ENCODE results near the gene SLC16A10. TPM values are rescaled to one million over a fixed set of nuclear protein-coding genes. Genes with fewer than 3 reads are reported as not detected.

SLC16A10 gene
- total and polyA plus RNA-seq, 7 donors: under 0.01 to 1.2 (median 0.83) TPM

DNA sequence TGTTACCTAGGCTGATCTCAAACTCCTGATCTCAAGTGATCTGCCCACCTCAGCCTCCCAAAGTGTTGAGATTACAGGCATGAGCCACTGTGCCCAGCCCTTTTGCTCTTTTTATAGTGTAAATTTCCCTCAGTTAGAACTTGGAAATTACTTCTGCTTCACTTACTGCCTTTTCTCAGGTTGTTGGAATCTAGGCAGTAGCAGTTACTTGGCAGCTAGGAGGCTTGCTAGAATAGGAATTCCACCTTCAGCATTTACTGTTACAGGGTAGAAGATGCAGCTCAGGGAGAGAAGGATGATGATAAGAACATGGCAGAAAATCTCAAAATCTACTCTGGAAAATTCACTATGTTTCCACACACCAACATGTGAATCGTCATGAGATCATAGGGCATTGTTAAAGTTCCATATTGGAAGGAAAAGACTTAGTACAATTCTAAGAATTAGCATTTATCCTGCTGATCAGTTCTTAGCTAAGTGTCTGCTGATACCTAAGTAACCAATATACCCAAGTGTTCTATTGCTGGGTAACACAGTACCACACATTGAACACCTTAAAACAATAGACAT lies 182.2 kb downstream of the SLC16A10 start:
- H3K27ac ChIP-seq: no peak overlapping the region
- no peak for TF ChIP-seq POLR2A (IDR thresholded peaks at IDR 0.05)
- TF ChIP-seq, protein P1, sequence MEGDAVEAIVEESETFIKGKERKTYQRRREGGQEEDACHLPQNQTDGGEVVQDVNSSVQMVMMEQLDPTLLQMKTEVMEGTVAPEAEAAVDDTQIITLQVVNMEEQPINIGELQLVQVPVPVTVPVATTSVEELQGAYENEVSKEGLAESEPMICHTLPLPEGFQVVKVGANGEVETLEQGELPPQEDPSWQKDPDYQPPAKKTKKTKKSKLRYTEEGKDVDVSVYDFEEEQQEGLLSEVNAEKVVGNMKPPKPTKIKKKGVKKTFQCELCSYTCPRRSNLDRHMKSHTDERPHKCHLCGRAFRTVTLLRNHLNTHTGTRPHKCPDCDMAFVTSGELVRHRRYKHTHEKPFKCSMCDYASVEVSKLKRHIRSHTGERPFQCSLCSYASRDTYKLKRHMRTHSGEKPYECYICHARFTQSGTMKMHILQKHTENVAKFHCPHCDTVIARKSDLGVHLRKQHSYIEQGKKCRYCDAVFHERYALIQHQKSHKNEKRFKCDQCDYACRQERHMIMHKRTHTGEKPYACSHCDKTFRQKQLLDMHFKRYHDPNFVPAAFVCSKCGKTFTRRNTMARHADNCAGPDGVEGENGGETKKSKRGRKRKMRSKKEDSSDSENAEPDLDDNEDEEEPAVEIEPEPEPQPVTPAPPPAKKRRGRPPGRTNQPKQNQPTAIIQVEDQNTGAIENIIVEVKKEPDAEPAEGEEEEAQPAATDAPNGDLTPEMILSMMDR (IDR thresholded peaks at IDR 0.05): no peak
- H3K27me3 ChIP-seq: no peaks in the 10 kb centered on the region
- peaks cover 0 to 58% (median 13%) of the 10 kb centered on the region in 4 donors for H3K36me3 ChIP-seq
- 98% methylated on average over 1 of the region's 1 CpG for WGBS, 2 donors
- intact Hi-C loops (cut with DNase I): loop anchor here (10.0 kb wide), 1 partner anchor 75 kb away; no protein-coding TSS in a partner anchor
- H3K4me3 ChIP-seq: no peak overlapping the region
- H3K4me1 ChIP-seq: peaks cover 0 to 8% (median 0%) of the 10 kb centered on the region in 4 donors
- H3K9me3 ChIP-seq: peaks cover 0 to 5% (median 4%) of the 10 kb centered on the region in 4 donors
- DNase-seq: no peak

DNA sequence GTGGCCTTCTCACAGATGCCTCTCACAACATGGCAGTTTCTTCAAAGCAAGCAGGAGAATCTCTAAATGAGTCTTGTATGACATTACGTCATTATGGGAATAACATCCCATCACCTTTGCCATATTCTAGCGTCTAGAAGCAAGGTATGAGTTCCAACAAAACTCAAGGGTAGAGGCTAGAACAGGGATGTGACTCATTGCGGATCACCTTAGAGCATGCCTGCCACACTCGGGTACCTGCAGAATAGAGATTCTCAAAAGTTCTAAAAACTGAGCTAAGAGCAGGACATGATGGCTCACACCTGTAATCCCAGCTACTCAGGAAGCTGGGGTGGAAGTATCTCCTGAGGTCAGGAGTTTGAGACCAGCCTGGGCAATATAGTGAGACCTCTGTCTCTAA lies 182.8 kb downstream of the SLC16A10 start:
- peaks cover 0 to 8% (median 6%) of the 10 kb centered on the region in 4 donors for H3K9me3 ChIP-seq
- WGBS, 2 donors: 97% methylated on average over 4 of the region's 4 CpGs
- H3K36me3 ChIP-seq: peaks cover 0 to 58% (median 17%) of the 10 kb centered on the region in 4 donors
- no peak overlapping the region for H3K27ac ChIP-seq
- H3K4me1 ChIP-seq: peaks cover 0 to 8% (median 0%) of the 10 kb centered on the region in 4 donors
- H3K4me3 ChIP-seq: no peak overlapping the region
- intact Hi-C loops (cut with DNase I): no loop called here
- no peaks in the 10 kb centered on the region for H3K27me3 ChIP-seq
- TF ChIP-seq POLR2A (IDR thresholded peaks at IDR 0.05): no peak
- TF ChIP-seq, protein P1 (IDR thresholded peaks at IDR 0.05): no peak
- TF ChIP-seq EP300 (IDR thresholded peaks at IDR 0.05): no peak
- no peak for TF ChIP-seq POLR2AphosphoS5 (IDR thresholded peaks at IDR 0.05)
- DNase-seq: no peak

DNA sequence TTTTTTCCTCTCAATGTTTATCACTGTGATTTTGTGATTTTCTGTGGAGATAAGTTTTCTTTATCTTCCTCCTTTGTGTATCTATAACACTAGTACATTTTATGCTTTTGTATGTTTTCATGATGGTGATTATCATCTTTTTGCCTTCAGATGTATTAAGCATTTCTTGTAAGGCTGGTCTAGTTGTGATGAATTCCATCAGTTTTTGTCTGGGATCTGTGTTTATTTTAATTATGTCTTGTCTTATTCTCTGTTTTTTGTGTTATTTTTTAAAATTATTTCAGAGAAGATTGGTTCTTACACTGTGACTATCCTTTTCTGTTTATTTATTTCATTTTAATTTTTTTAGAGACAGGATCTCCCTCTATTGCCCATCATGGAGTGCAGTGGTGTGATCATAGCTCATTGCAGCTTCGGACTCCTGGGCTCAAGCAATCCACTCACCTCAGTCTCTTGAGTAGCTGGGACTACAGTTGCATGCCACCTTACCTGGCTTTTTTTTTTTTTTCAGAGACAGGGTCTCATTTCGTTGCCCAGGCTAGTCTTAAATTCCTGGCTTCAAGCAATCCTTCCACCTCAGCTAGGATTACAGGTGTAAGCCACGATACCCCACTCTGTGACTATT lies 187.4 kb downstream of the SLC16A10 start:
- Histone ChIP-seq H3K27me3 (no peaks in the 10 kb centered on the region), H3K27ac (no peak overlapping the region), H3K4me1 (no peaks in the 10 kb centered on the region), H3K36me3 (peaks cover 0 to 71% (median 23%) of the 10 kb centered on the region in 4 donors), H3K4me3 (no peak overlapping the region), H3K9me3 (peaks cover 0 to 11% (median 6%) of the 10 kb centered on the region in 4 donors)
- intact Hi-C loops (cut with DNase I): no loop called here
- 98 to 99% methylated on average over 3 of the region's 3 CpGs for WGBS, 2 donors
- DNase-seq: no peak
- TF ChIP-seq, protein P1 (IDR thresholded peaks at IDR 0.05): no peak
- no peak for TF ChIP-seq EP300 (IDR thresholded peaks at IDR 0.05)
- no peak for TF ChIP-seq POLR2AphosphoS5 (IDR thresholded peaks at IDR 0.05)
- no peak for TF ChIP-seq POLR2A (IDR thresholded peaks at IDR 0.05)

DNA sequence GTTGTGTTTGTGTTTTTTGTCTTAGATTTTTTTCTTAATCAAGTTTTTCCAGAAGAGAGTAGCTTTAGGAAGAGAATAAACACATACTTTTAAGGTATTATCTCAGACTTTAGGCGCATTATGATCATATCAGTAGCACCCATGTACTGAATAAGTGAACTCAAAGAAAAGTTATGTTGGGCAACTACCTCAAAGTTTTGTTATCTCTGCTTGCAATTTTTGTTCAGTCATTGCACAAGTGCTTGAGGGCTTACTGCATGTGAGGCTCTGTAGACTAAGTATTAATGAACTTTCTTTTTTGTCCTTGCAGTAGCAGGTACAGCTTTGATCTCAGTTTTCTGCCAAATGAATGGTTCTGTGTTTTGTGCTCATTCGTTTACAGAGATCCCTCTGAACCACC lies 189.0 kb downstream of the SLC16A10 start:
- WGBS, 2 donors: 95 to 100% methylated on average over 2 of the region's 2 CpGs
- H3K36me3 ChIP-seq: peaks cover 0 to 71% (median 25%) of the 10 kb centered on the region in 4 donors
- intact Hi-C loops (cut with DNase I): no loop called here
- no peaks in the 10 kb centered on the region for H3K4me1 ChIP-seq
- DNase-seq: no peak
- H3K4me3 ChIP-seq: no peak overlapping the region
- peaks cover 0 to 11% (median 6%) of the 10 kb centered on the region in 4 donors for H3K9me3 ChIP-seq
- no peaks in the 10 kb centered on the region for H3K27me3 ChIP-seq
- no peak overlapping the region for H3K27ac ChIP-seq
- TF ChIP-seq EP300 (IDR thresholded peaks at IDR 0.05): no peak
- TF ChIP-seq, protein P1 (IDR thresholded peaks at IDR 0.05): no peak
- TF ChIP-seq POLR2AphosphoS5 (IDR thresholded peaks at IDR 0.05): no peak
- no peak for TF ChIP-seq POLR2A (IDR thresholded peaks at IDR 0.05)

Measured in sigmoid colon (tissue), 7 donors.